Measurements from ENCODE around the gene FZD1.

FZD1 gene

DNA sequence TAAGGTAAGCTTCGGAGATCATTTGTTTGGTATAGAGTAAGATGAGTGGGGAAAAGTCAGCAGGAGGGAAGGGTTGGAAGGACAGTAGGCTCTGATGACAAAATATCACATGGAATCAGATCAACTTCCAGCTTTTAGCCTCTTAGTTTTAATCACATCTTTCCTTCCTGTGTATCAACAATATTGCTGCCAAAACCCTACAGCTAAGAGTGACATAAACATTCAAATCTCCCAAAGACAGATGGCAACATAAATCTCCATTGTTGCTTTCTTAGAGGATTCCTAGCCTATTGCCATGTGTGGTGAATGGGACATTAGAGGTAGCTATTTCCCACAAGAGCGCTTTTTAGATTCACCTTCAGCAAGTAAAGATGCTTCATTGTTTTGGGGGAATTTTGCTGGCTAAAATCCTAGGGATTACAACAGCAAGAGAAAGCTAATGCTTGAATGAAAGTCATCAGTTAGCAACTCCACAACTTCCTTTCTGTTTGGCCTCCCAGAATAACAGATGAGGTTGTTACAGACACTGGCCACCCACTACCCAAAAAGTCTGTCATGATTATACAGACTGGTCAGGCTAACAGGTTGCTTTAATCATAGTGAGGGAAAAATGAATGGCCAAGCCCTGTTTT, 35.2 kb upstream of the FZD1 start:
- H3K4me2 ChIP-seq (ENCODE audit: low read depth, low read length, poor library complexity, severe bottlenecking): no peak overlapping the region
- no peak overlapping the region for H3K27ac ChIP-seq (ENCODE audit: low read depth, low read length)
- no peak overlapping the region for H3K9ac ChIP-seq (ENCODE audit: low read length)

DNA sequence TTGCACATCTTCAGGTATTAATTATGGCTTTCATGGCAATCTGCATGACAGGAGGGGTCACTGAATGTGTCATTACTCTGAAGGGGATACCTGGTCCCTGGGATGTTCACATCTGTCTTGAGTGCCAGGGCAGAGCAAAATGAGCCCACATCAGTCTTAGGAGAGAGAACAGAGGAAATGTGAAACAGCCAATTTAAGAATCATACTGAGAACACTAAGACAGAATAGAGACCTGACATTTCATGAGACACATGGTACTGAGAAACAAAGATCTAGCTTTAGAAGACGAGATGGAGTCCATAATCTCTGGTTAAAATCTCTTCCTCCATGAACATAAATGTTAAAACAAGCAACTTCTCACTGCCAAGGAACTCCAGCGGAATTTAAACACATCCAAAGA, 34.1 kb upstream of the FZD1 start:
- Histone ChIP-seq H3F3A (ENCODE audit: insufficient read depth) (no peaks in the 10 kb centered on the region), H3K9me3 (ENCODE audit: insufficient read depth, low read length) (no peaks in the 10 kb centered on the region), H3K4me3 (ENCODE audit: insufficient read depth, low read length, poor library complexity, severe bottlenecking) (no peak overlapping the region), H3K79me2 (ENCODE audit: insufficient read depth, low read length) (no peaks in the 10 kb centered on the region), H3K27ac (ENCODE audit: low read depth, low read length) (no peak overlapping the region), H3K27me3 (ENCODE audit: low read length) (no peaks in the 10 kb centered on the region), H4K20me1 (ENCODE audit: low read depth, low read length) (no peaks in the 10 kb centered on the region), H3K4me2 (ENCODE audit: low read depth, low read length, poor library complexity, severe bottlenecking) (no peak overlapping the region), H3K9ac (ENCODE audit: low read length) (no peak overlapping the region), H3K9me2 (replicated peaks; ENCODE audit: insufficient read depth, low read length) (no peaks in the 10 kb centered on the region), H3K36me3 (ENCODE audit: low read length) (no peaks in the 10 kb centered on the region), H2AFZ (ENCODE audit: low read depth, low read length, severe bottlenecking) (no peak overlapping the region)
- no peak for TF ChIP-seq EZH2phosphoT487 (conservative IDR thresholded peaks at IDR 0.05; ENCODE audit: low read length)
- TF ChIP-seq, protein P1, sequence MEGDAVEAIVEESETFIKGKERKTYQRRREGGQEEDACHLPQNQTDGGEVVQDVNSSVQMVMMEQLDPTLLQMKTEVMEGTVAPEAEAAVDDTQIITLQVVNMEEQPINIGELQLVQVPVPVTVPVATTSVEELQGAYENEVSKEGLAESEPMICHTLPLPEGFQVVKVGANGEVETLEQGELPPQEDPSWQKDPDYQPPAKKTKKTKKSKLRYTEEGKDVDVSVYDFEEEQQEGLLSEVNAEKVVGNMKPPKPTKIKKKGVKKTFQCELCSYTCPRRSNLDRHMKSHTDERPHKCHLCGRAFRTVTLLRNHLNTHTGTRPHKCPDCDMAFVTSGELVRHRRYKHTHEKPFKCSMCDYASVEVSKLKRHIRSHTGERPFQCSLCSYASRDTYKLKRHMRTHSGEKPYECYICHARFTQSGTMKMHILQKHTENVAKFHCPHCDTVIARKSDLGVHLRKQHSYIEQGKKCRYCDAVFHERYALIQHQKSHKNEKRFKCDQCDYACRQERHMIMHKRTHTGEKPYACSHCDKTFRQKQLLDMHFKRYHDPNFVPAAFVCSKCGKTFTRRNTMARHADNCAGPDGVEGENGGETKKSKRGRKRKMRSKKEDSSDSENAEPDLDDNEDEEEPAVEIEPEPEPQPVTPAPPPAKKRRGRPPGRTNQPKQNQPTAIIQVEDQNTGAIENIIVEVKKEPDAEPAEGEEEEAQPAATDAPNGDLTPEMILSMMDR (IDR thresholded peaks at IDR 0.05; ENCODE audit: insufficient read depth, low read length, poor library complexity, severe bottlenecking): no peak

More for the DNA sequence above, 35.2 kb upstream of the FZD1 start:
- H3F3A ChIP-seq (ENCODE audit: insufficient read depth): no peaks in the 10 kb centered on the region
- H4K20me1 ChIP-seq (ENCODE audit: low read depth, low read length): no peaks in the 10 kb centered on the region
- H3K4me3 ChIP-seq (ENCODE audit: insufficient read depth, low read length, poor library complexity, severe bottlenecking): no peak overlapping the region
- H3K9me2 ChIP-seq (replicated peaks; ENCODE audit: insufficient read depth, low read length): no peaks in the 10 kb centered on the region
- H3K9me3 ChIP-seq (ENCODE audit: insufficient read depth, low read length): no peaks in the 10 kb centered on the region
- no peaks in the 10 kb centered on the region for H3K79me2 ChIP-seq (ENCODE audit: insufficient read depth, low read length)
- H3K27me3 ChIP-seq (ENCODE audit: low read length): no peaks in the 10 kb centered on the region
- no peak overlapping the region for H2AFZ ChIP-seq (ENCODE audit: low read depth, low read length, severe bottlenecking)
- TF ChIP-seq, protein P1 (IDR thresholded peaks at IDR 0.05; ENCODE audit: insufficient read depth, low read length, poor library complexity, severe bottlenecking): no peak
- TF ChIP-seq EZH2phosphoT487 (conservative IDR thresholded peaks at IDR 0.05; ENCODE audit: low read length): no peak
- H3K36me3 ChIP-seq (ENCODE audit: low read length): no peaks in the 10 kb centered on the region

DNA sequence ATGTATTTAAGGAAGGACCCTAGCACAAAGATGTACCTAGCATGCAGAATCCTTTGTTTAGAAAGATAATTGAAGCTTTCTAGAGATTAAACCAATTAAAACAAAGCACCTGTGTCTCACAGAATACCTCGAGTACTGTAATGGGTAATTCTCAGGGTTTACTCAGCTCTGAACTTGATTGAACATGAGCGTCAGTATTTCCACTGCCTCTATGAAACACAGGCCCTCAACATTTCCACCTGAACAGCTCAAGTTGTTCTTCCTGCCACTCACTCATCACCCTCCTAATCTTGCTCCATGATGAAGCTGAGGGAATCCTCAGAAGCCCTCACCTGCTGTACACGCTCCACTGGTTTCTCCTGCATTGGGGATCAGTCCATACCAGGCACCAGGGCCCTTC, 33.7 kb upstream of the FZD1 start:
- H3K27me3 ChIP-seq (ENCODE audit: low read length): no peaks in the 10 kb centered on the region
- H3K9ac ChIP-seq (ENCODE audit: low read length): no peak overlapping the region
- H3K36me3 ChIP-seq (ENCODE audit: low read length): no peaks in the 10 kb centered on the region
- H3K79me2 ChIP-seq (ENCODE audit: insufficient read depth, low read length): no peaks in the 10 kb centered on the region
- TF ChIP-seq, protein P1 (IDR thresholded peaks at IDR 0.05; ENCODE audit: insufficient read depth, low read length, poor library complexity, severe bottlenecking): no peak
- no peak for TF ChIP-seq EZH2phosphoT487 (conservative IDR thresholded peaks at IDR 0.05; ENCODE audit: low read length)
- H3K4me2 ChIP-seq (ENCODE audit: low read depth, low read length, poor library complexity, severe bottlenecking): no peak overlapping the region
- H3K9me2 ChIP-seq (replicated peaks; ENCODE audit: insufficient read depth, low read length): no peaks in the 10 kb centered on the region
- H3K27ac ChIP-seq (ENCODE audit: low read depth, low read length): no peak overlapping the region
- H2AFZ ChIP-seq (ENCODE audit: low read depth, low read length, severe bottlenecking): no peak overlapping the region
- no peaks in the 10 kb centered on the region for H3K9me3 ChIP-seq (ENCODE audit: insufficient read depth, low read length)
- H4K20me1 ChIP-seq (ENCODE audit: low read depth, low read length): no peaks in the 10 kb centered on the region
- no peak overlapping the region for H3K4me3 ChIP-seq (ENCODE audit: insufficient read depth, low read length, poor library complexity, severe bottlenecking)
- no peaks in the 10 kb centered on the region for H3F3A ChIP-seq (ENCODE audit: insufficient read depth)

Measured in SU-DHL-6 (cell line).